ENCODE measurements around the gene ABCD4.

ABCD4 gene

GRCh38 chr14:74302152-74302628 lies 544 bp downstream of the ABCD4 start:
- Histone ChIP-seq H3K27me3 (ENCODE audit: insufficient read depth, poor library complexity, severe bottlenecking) (no peaks in the 10 kb centered on the region), H3K36me3 (ENCODE audit: low read depth) (peaks cover 25% of the 10 kb centered on the region), H3K4me1 (ENCODE audit: insufficient read depth, poor library complexity, severe bottlenecking) (peaks cover 4% of the 10 kb centered on the region), H3K9me3 (ENCODE audit: severe bottlenecking) (no peaks in the 10 kb centered on the region), H3K27ac (ENCODE audit: poor library complexity, severe bottlenecking) (peak overlapping the region; percentile 52), H3K4me3 (ENCODE audit: severe bottlenecking) (peak overlapping the region; percentile 77)
- peak; percentile 65 for ATAC-seq (ENCODE audit: low read depth)
- DNase-seq (ENCODE audit: low spot score): no peak
- TF ChIP-seq CTCF (IDR thresholded peaks at IDR 0.05; ENCODE audit: poor library complexity, severe bottlenecking): no peak

- Histone ChIP-seq H3K9me3 (ENCODE audit: severe bottlenecking) (no peaks in the 10 kb centered on the region), H3K4me3 (ENCODE audit: severe bottlenecking) (peak overlapping the region; percentile 77), H3K27ac (ENCODE audit: poor library complexity, severe bottlenecking) (peak overlapping the region; percentile 52), H3K36me3 (ENCODE audit: low read depth) (peaks cover 30% of the 10 kb centered on the region), H3K4me1 (ENCODE audit: insufficient read depth, poor library complexity, severe bottlenecking) (peaks cover 4% of the 10 kb centered on the region), H3K27me3 (ENCODE audit: insufficient read depth, poor library complexity, severe bottlenecking) (no peaks in the 10 kb centered on the region)
- TF ChIP-seq CTCF (IDR thresholded peaks at IDR 0.05; ENCODE audit: poor library complexity, severe bottlenecking): peak; percentile 19
- peak; percentile 1; the same call in 1 of the 3 replicates for ATAC-seq (ENCODE audit: low read depth)
- no peak for DNase-seq (ENCODE audit: low spot score)
Observed at GRCh38 chr14:74301594-74302151, 1.1 kb downstream of the ABCD4 start.

GRCh38 chr14:74299061-74299545 lies 3.6 kb downstream of the ABCD4 start:
- no peak for TF ChIP-seq CTCF (IDR thresholded peaks at IDR 0.05; ENCODE audit: poor library complexity, severe bottlenecking)
- H3K4me3 ChIP-seq (ENCODE audit: severe bottlenecking): no peak overlapping the region
- H3K27ac ChIP-seq (ENCODE audit: poor library complexity, severe bottlenecking): no peak overlapping the region
- DNase-seq (ENCODE audit: low spot score): no peak
- H3K36me3 ChIP-seq (ENCODE audit: low read depth): peaks cover 30% of the 10 kb centered on the region
- no peak for ATAC-seq (ENCODE audit: low read depth)
- no peaks in the 10 kb centered on the region for H3K27me3 ChIP-seq (ENCODE audit: insufficient read depth, poor library complexity, severe bottlenecking)
- no peaks in the 10 kb centered on the region for H3K9me3 ChIP-seq (ENCODE audit: severe bottlenecking)
- peaks cover 4% of the 10 kb centered on the region for H3K4me1 ChIP-seq (ENCODE audit: insufficient read depth, poor library complexity, severe bottlenecking)

- Histone ChIP-seq H3K36me3 (ENCODE audit: low read depth) (peaks cover 30% of the 10 kb centered on the region), H3K9me3 (ENCODE audit: severe bottlenecking) (no peaks in the 10 kb centered on the region), H3K27me3 (ENCODE audit: insufficient read depth, poor library complexity, severe bottlenecking) (no peaks in the 10 kb centered on the region), H3K4me3 (ENCODE audit: severe bottlenecking) (no peak overlapping the region), H3K4me1 (ENCODE audit: insufficient read depth, poor library complexity, severe bottlenecking) (no peaks in the 10 kb centered on the region), H3K27ac (ENCODE audit: poor library complexity, severe bottlenecking) (no peak overlapping the region)
- TF ChIP-seq CTCF (IDR thresholded peaks at IDR 0.05; ENCODE audit: poor library complexity, severe bottlenecking): no peak
- ATAC-seq (ENCODE audit: low read depth): no peak
- no peak for DNase-seq (ENCODE audit: low spot score)
Observed at GRCh38 chr14:74297986-74298385, 4.7 kb downstream of the ABCD4 start.

- peaks cover 42% of the 10 kb centered on the region for H3K36me3 ChIP-seq (ENCODE audit: low read depth)
- DNase-seq (ENCODE audit: low spot score): no peak
- no peak overlapping the region for H3K4me3 ChIP-seq (ENCODE audit: severe bottlenecking)
- ATAC-seq (ENCODE audit: low read depth): no peak
- no peak overlapping the region for H3K27ac ChIP-seq (ENCODE audit: poor library complexity, severe bottlenecking)
- no peaks in the 10 kb centered on the region for H3K9me3 ChIP-seq (ENCODE audit: severe bottlenecking)
- no peaks in the 10 kb centered on the region for H3K27me3 ChIP-seq (ENCODE audit: insufficient read depth, poor library complexity, severe bottlenecking)
- H3K4me1 ChIP-seq (ENCODE audit: insufficient read depth, poor library complexity, severe bottlenecking): no peaks in the 10 kb centered on the region
- no peak for TF ChIP-seq CTCF (IDR thresholded peaks at IDR 0.05; ENCODE audit: poor library complexity, severe bottlenecking)
Observed at GRCh38 chr14:74296037-74296467, 6.7 kb downstream of the ABCD4 start.
